HG03064 (cell line): Measurements from ENCODE around the gene BYSL.

Source experiments
- ATAC-seq: cut with Tn5 transposase; IDR thresholded peaks from one replicate; pipeline ENCODE4 v1.9.1; 2021; ENCODE audit warnings: low read depth; ENCODE audit not compliant: unreplicated experiment

Gene BYSL

DNA sequence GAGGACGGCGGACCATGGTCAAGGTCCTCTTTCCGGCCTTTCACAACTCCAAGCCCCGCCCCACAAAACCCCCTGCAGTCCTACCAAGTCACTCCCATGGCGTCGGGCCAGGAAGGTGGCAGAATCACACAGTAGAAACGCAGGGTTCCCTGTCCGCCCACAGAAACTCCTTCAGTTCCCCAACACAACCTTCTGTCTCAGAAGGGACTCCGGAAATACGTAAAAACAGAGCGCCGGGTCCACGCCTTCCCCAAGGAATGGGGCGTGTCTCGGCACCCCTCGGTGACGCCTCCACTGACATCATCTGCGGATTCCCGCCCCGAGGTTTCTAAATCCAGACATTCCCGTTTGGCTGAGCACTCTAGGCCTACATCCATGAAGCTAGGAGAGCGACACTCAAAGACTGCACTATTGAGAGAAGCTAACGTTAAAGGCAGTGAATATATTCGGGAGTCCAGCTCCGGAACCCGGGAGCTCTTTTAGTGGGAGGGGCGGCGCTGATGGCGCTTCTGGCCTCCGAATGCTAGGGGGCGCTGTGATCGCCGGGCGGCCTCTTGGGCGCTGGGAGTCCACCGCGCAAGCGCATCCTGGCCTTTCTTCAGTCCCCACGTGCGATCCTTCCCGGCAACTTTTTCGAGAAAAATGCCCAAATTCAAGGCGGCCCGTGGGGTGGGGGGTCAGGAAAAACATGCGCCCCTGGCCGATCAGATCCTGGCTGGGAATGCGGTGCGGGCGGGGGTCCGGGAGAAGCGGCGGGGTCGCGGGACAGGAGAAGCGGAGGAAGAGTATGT lies at the start of gene BYSL, which contains the start of gene MED20:
Gene BYSL (plus strand): TSS at position 579 of the 791 bp plus-strand sequence. CDS start 64 bp downstream, at position 643.
Gene MED20 (minus strand): TSS at position 219 of the 791 bp plus-strand sequence. CDS start 121 bp downstream, at position 98.
- peak; percentile 88 for ATAC-seq

GRCh38 chr6:41871691-41872090 lies 49.6 kb upstream of the BYSL start:
- ATAC-seq = no peak

DNA sequence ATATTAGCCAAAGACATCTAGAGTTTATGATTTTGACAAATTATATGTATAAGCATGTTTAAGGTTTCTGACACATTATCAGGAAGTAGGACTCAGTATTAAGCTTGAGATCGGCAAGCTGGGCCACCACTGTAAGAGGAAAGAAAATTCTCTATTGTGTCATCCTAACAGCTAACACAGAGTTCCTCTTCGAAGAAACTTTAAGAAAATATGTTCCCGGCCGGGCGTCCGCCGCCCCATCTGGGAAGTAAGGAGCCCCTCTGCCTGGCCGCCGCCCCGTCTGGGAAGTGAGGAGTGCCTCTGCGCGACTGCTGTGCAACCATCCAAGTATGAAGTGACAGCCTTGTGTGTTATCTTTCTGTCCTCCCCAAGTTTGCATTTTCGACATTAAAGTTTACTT lies 49.2 kb upstream of the BYSL start:
- ATAC-seq = no peak

GRCh38 chr6:41874741-41875140 lies 46.6 kb upstream of the BYSL start:
- ATAC-seq = no peak

GRCh38 chr6:41877051-41877680 lies 44.1 kb upstream of the BYSL start:
- ATAC-seq = no peak

GRCh38 chr6:41878246-41878645 lies 43.1 kb upstream of the BYSL start:
- no peak for ATAC-seq

DNA sequence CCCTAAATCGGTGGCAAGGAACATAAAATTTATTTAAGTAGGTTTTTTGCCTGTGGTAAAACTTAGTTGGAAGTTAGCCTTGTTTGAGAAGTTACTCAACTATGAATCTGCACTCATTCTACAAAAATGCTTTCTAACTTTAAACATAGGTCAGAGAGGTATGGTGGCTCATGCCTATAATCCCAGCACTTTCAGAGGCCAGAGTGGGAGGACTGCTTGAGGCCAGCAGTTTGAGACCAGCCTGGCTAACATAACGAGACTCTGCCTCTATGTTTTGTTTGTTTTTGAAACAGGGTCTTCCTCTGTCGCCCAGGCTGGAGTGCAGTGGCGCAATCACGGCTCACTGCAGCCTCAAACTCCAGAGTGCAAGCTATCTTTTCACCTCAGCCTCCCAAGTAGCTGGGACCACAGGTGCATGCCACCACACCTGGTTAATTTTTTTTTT lies 42.3 kb upstream of the BYSL start:
- no peak for ATAC-seq

DNA sequence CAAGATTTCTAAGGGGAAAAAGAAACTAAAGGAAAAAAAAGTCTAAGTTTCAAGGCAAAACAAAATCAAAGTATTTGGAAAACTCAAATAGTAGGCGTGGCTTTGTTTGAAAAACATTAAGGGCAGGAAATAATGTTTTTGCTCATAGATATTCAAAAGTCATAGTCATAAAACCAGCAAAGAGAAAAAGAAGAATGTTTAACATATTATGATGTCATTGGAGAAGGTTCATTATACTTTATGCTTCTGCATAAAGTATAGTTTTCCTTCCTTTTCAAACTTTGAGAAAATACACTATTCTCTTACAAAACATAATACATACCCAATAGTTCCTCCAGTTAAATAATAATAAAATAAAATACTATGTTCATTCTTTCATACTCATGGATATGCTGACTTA lies 39.8 kb upstream of the BYSL start:
- no peak for ATAC-seq

DNA sequence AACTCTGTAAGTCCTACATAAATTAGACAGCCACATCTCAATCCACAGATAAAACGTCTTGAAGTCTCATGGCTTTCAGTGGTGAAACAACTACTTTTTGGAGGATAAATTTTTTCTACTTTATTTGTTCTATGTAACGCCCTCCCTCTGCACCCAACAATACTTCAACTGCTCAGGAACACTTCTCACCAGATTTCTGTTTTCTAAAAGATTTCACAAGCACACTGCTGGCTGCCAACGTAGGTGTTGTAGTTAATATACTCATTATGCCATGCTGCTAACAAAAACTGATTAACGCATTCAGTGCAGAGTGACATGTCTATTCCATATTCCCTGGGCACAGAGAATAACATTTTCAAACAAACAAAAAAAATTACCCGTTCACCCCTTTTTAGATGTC lies 36.3 kb upstream of the BYSL start:
- no peak for ATAC-seq

DNA sequence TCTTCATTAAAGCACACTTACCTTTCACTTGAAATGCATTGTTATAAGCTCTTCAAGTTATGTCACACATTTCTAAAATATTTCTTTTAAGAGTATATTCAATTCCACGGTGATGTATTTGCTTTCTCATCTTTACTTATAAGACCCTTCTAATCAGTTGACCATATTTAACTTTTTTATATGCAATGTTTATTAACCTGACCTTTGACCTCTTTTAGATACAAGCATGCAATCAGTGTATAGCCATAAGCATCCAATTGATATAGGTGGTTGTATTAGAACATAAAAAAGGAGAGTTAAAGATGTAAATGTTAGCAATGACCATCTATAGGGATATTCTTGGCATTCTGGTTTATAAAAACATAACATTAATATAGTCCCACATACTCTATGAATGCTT lies 35.4 kb upstream of the BYSL start:
- no peak for ATAC-seq

DNA sequence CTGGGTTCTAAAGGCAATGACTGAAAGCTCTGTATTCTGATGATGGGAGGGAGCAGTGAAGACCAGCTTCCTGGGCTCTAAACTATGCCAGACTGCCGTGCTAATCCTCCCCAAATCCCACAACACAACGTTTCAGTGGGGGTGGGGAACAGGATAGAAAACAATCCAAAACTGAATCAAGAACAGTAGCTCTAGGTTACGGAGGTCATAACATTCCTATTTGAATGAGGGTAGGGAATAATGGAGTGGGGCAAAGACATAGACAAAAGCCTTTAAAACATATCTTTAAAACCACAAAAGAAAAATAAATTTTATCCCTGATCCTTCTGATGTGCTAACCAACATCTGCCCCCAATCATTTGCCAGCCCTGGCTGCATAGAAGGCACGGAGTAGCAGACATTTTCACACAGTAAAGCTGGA lies 34.0 kb upstream of the BYSL start:
- ATAC-seq = no peak

GRCh38 chr6:41892921-41893564 lies 28.3 kb upstream of the BYSL start:
- no peak for ATAC-seq

- ATAC-seq = peak; percentile 14
Observed at GRCh38 chr6:41894366-41895299, 26.7 kb upstream of the BYSL start.

GRCh38 chr6:41895300-41896233 lies 25.7 kb upstream of the BYSL start, which contains the start of gene USP49:
TSS of gene USP49 (minus strand) at chr6:41895375. CDS start at chr6:41806983, 88,392 bp downstream.
- peak; percentile 75 for ATAC-seq

DNA sequence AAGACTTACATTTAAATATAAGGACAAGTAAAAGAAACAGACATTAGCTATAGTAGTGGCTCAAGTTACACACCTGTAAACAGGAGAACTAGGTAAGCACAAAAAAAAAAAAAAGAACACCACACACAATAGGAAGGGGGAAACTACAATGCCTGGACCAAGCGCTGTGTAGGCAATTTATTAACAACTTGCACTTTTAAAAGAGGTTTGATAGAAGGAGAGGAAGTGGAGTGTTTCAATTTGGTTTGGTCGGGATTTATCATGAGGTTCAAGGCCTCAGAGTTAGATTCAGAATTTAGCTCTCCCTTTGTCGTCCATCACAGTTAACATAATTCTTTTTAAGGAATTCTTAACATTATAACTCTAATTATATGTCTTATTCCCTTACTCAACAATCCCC lies 25.0 kb upstream of the BYSL start:
- no peak for ATAC-seq

DNA sequence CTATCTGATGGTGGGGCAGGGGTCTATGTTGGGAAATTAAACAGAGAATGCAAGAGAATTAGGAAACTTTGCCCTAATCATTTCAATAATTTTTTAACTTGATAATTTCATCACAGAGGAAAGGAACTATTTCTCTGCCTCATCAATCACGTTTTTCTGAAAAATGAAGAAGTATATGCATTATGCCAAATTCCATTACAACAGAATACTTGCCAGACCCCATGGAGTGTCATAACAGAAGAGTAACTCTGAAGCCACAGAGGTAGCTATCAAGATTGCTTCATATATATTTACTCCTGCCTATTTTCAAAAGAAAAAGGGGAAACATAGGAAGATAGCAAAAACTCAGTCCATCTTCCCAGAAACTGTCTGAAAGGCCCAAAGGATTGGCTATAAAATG lies 20.4 kb upstream of the BYSL start:
- ATAC-seq = no peak

DNA sequence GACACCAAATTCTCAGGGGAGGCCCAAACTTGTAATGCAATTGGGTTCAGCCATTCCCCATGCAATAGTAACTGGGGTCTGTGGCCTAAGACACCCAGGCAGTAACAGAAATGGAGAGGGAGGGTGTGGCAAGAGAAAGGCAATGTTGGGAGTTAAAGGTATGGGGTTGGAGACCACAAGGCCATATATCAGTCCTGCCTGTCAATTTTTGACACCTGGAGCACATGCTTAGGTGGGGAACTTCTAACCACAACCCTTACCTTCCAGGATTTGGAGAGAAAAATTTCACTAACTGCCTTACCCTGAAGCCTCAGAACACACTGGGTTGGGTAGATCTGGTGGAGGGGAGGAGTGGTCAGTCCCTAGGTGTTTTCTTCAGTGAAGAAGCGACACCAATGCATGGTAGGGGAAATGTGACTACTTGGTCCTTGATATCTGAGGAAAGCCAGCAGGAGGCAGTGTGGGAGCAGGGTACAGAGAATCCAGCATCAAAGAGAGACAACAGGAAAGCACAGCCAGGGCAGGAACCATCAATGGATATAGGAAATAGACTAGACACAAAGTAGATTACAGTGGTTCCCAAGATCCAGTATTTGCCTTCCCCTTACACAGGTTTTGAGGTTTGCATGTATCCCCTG lies 19.3 kb upstream of the BYSL start:
- ATAC-seq = no peak

- ATAC-seq = no peak
Observed at GRCh38 chr6:41909727-41910126, 11.6 kb upstream of the BYSL start.

DNA sequence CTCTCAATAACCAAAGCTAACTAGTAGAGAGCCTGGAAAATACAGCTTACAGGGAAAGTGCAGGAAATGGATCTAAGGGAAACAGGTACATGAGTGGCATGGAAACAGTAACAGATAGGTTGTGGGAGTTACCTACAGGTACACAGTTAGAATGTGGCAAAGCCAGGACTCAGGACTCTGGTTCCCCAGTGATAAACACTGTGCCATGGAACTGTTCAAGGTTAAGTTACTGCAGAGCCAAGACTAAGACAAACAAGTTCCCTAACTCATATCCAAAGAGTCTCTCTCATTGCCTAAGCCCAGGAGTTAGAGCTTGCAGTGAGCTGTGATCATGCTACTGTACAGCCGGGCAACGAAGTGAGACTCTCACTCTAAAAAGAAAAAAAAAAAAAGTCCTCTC lies 7.0 kb upstream of the BYSL start:
- no peak for ATAC-seq
